Esophagus (tissue), 2 donors: Measurements from ENCODE around the gene COG4. TPM values are rescaled to one million over a fixed set of nuclear protein-coding genes. Genes with fewer than 3 reads are reported as not detected.

Source experiments
- H3K27ac ChIP-seq, 2 donors: one replicate each; pipeline ENCODE4 v1.5.1; 2013; ENCODE audit warnings: low read depth in 2 of 2, mild to moderate bottlenecking in 2 of 2, inconsistent platforms in 1 of 2, low read length in 1 of 2, moderate library complexity in 1 of 2
- H3K27me3 ChIP-seq, 2 donors: one replicate each; pipeline ENCODE4 v1.6.1; 2013; ENCODE audit warnings: low read length in 2 of 2, control low read depth in 1 of 2, mild to moderate bottlenecking in 1 of 2; ENCODE audit not compliant: insufficient read depth in 2 of 2, control insufficient read depth in 1 of 2
- H3K36me3 ChIP-seq, 2 donors: one replicate each; pipeline ENCODE4 v1.6.1; 2013; ENCODE audit warnings: low read length in 1 of 2; ENCODE audit not compliant: control insufficient read depth in 2 of 2, insufficient read depth in 2 of 2
- H3K4me1 ChIP-seq, 2 donors: one replicate each; pipeline ENCODE4 v1.6.1; 2013; ENCODE audit warnings: low read length in 1 of 2; ENCODE audit not compliant: control insufficient read depth in 2 of 2, insufficient read depth in 2 of 2
- H3K4me3 ChIP-seq, 2 donors: one replicate each; pipeline ENCODE4 v1.5.1; 2013; ENCODE audit warnings: low read length in 2 of 2, mild to moderate bottlenecking in 2 of 2, low read depth in 1 of 2, moderate library complexity in 1 of 2
- H3K9me3 ChIP-seq, 2 donors: one replicate each; pipeline ENCODE4 v1.6.1; 2013; ENCODE audit warnings: mild to moderate bottlenecking in 2 of 2, low read depth in 1 of 2, low read length in 1 of 2, moderate library complexity in 1 of 2; ENCODE audit not compliant: control insufficient read depth in 2 of 2, insufficient read depth in 1 of 2
- WGBS, 2 donors: extraction: QIAGEN DNeasy Blood & Tissue Kit; methylation state at CpG; one replicate each; pipeline ENCODE4 v1.1.7; 2013; 5-methylcytosine and 5-hydroxymethylcytosine counted together
- polyA plus RNA-seq, 2 donors: library from polyadenylated mRNA; stranded (reverse); fragments of 200-250 nt; gene quantifications; one replicate each; pipeline ENCODE4 v1.2.3, GENCODE V29; 2013
- donor health status: healthy with polysubstance abuse.
- donor health status: Bipolar disorder and iron deficiency.

The COG4 gene
- polyA plus RNA-seq, 2 donors, result 41.8 to 42.7 TPM

DNA sequence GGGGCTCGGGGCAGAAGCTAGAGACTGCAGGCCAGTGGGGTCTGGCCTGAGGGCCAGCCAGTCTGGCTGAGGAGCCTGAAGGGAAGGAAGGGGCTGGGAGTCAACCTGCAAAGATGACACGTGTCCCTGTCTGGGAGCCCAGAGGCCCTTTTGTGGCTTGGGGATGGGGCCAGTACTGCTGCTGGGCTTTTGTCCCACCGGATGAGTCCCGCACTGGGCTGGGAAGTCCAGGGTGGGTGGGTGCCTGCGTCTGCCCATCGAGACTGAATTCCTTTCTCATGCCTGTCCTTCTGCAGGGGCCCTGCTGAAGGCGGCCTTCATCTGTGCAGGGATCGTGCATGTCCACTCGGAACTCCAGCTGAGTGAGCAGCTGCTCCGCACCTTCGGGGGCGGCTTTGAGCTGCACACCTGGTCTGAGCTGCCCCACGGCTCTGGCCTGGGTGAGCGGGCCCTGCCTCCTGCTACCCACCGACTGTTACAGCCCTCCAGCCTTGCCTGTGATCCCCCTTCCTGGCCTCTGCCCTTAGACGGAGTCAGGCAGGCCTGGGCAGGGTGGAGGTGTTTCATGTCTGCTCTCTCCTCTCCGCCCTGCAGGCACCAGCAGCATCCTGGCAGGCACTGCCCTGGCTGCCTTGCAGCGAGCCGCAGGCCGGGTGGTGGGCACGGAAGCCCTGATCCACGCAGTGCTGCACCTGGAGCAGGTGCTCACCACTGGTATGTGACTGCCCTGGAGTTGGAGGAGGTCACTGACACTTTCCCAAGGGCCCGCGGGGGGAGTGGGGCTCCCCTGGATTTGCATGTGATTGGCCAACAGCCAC lies 48.1 kb downstream of the COG4 start:
- Histone ChIP-seq H3K9me3 (no peaks in the 10 kb centered on the region), H3K27ac (no peak overlapping the region), H3K36me3 (peaks cover 5 to 41% of the 10 kb centered on the region in 2 donors), H3K4me3 (no peak overlapping the region), H3K27me3 (no peaks in the 10 kb centered on the region), H3K4me1 (peaks cover 0 to 5% of the 10 kb centered on the region in 2 donors)
- 67 to 74% methylated on average over 23 to 24 of the region's 24 CpGs for WGBS, 2 donors

DNA sequence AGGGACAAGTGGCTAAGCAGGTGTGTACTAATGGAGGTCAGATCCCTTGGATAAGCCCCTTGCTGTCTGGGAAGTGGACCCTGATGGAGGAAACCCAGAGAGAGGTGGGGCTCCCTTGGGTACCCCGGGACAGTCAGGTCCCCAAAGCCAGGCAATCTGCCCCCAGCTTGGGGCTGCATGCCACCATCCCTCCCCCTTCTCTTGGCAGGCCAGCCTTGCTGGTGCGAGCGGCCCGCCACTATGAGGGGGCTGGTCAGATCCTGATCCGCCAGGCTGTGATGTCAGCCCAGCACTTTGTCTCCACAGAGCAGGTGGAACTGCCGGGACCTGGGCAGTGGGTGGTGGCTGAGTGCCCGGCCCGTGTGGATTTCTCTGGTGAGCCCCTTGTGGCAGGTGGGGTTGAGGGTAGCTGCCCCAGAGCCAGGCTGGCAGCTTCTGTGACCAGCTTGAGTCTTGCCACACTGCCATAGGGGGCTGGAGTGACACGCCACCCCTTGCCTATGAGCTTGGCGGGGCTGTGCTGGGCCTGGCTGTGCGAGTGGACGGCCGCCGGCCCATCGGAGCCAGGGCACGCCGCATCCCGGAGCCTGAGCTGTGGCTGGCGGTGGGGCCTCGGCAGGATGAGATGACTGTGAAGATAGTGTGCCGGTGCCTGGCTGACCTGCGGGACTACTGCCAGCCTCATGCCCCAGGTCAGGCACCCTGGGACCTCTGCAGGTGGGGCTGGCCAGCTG lies 48.9 kb downstream of the COG4 start:
- no peaks in the 10 kb centered on the region for H3K27me3 ChIP-seq
- peaks cover 0 to 5% of the 10 kb centered on the region in 2 donors for H3K4me1 ChIP-seq
- peaks cover 0 to 33% of the 10 kb centered on the region in 2 donors for H3K36me3 ChIP-seq
- H3K27ac ChIP-seq, result no peak overlapping the region
- no peaks in the 10 kb centered on the region for H3K9me3 ChIP-seq
- 90 to 92% methylated on average over 17 to 22 of the region's 22 CpGs for WGBS, 2 donors
- no peak overlapping the region for H3K4me3 ChIP-seq

- Histone ChIP-seq H3K27ac (no peak overlapping the region), H3K4me3 (no peak overlapping the region), H3K36me3 (peaks cover 0 to 27% of the 10 kb centered on the region in 2 donors), H3K9me3 (no peaks in the 10 kb centered on the region), H3K4me1 (peaks cover 0 to 5% of the 10 kb centered on the region in 2 donors), H3K27me3 (no peaks in the 10 kb centered on the region)
- 90 to 91% methylated on average over 21 of the region's 21 CpGs for WGBS, 2 donors
Measured at GRCh38 chr16:70473446-70474319, 49.7 kb downstream of the COG4 start.

GRCh38 chr16:70472786-70473433 lies 50.4 kb downstream of the COG4 start:
- no peak overlapping the region for H3K4me3 ChIP-seq

GRCh38 chr16:70470927-70471341 lies 52.4 kb downstream of the COG4 start:
- Histone ChIP-seq H3K27ac (no peak overlapping the region), H3K4me3 (no peak overlapping the region), H3K36me3 (peaks cover 2 to 35% of the 10 kb centered on the region in 2 donors), H3K27me3 (no peaks in the 10 kb centered on the region), H3K4me1 (no peaks in the 10 kb centered on the region), H3K9me3 (no peaks in the 10 kb centered on the region)
- WGBS, 2 donors, result 74 to 79% methylated on average over 15 to 17 of the region's 17 CpGs

More at GRCh38 chr16:70472786-70473433, 50.4 kb downstream of the COG4 start:
- Histone ChIP-seq H3K36me3 (peaks cover 0 to 21% of the 10 kb centered on the region in 2 donors), H3K27ac (no peak overlapping the region), H3K4me1 (peaks cover 0 to 4% of the 10 kb centered on the region in 2 donors), H3K27me3 (no peaks in the 10 kb centered on the region), H3K9me3 (no peaks in the 10 kb centered on the region)
- WGBS, 2 donors, result 83% methylated on average over 28 of the region's 28 CpGs

DNA sequence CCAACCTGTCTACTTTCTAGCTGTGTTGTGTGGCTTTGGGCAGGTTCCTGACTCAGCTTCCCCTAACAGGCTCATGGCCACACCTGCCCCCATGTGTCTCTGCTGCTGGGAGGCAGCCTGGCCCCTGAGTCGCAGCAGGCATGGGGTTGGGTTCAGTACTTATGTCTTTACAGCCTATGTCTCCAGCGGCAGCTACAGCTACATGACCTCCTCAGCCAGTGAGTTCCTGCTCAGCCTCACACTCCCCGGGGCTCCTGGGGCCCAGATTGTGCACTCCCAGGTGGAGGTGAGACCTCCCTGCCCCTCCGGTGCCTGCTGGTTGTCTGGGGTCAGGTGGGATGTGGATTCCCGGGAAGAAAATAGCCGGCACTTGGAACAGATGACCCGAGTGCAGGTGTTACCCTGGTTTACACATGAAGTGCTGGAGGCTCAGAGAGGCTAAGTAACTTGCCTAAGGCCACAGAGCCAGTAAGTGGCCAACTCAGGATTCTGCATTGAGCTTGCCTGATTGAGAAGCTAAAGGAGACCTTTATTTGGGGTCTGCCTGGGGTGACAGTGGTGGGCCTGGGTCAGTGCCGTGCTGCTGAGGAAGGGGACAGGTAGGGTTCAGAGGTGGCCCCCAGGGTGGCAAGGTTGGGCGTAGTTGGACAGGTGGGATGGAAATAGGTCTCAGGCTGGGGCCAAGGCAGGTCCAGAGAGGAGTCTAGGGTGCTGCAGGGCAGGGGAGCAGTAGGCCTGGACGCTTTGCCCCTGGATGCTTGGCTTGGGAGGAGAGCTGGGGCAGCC lies 53.0 kb downstream of the COG4 start:
- H3K4me1 ChIP-seq, result no peaks in the 10 kb centered on the region

GRCh38 chr16:70468776-70469525 lies 54.4 kb downstream of the COG4 start:
- Histone ChIP-seq H3K4me1 (no peaks in the 10 kb centered on the region), H3K36me3 (peaks cover 4 to 33% of the 10 kb centered on the region in 2 donors), H3K27ac (no peak overlapping the region), H3K27me3 (no peaks in the 10 kb centered on the region), H3K9me3 (no peaks in the 10 kb centered on the region), H3K4me3 (no peak overlapping the region)
- 91 to 95% methylated on average over 16 of the region's 16 CpGs for WGBS, 2 donors

More for the DNA sequence above, 53.0 kb downstream of the COG4 start:
- Histone ChIP-seq H3K9me3 (no peaks in the 10 kb centered on the region), H3K27me3 (no peaks in the 10 kb centered on the region), H3K36me3 (peaks cover 3 to 36% of the 10 kb centered on the region in 2 donors), H3K27ac (no peak overlapping the region), H3K4me3 (no peak overlapping the region)
- WGBS, 2 donors, result 92 to 96% methylated on average over 10 of the region's 10 CpGs

DNA sequence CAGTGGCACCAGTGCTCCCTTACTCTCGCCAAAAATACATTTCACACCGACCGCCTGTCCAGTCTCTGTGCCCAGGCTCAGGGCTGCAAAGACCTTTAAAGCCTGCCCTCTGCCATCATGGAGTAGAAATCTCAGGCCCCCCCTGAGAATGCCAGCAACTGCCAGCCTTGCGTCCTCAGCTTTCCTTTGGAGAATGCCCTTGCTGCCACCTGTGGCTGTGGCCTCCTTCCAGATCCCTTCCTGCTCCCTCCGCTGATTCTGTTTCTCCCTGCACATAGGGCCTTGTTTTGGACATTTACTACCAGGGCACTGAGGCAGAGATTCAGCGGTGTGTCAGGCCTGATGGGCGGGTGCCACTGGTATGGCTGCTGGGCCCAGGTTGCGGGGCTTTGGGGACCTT lies 55.7 kb downstream of the COG4 start:
- Histone ChIP-seq H3K4me1 (no peaks in the 10 kb centered on the region), H3K36me3 (peaks cover 8 to 32% of the 10 kb centered on the region in 2 donors), H3K27me3 (no peaks in the 10 kb centered on the region), H3K9me3 (no peaks in the 10 kb centered on the region), H3K27ac (no peak overlapping the region), H3K4me3 (no peak overlapping the region)
- 95 to 97% methylated on average over 8 of the region's 8 CpGs for whole genome bisulfite sequencing, 2 donors
